Karpas-422 (cell line): ENCODE results near the gene P2RY2. TPM values are rescaled to one million over a fixed set of nuclear protein-coding genes. Genes with fewer than 3 reads are reported as not detected.
"Not testable (repeated sequence)": the region's sequence is repeated elsewhere in the genome, so short reads cannot be mapped to it uniquely, and the experiment has no call there.

Source experiments
- DNase-seq: peaks from one replicate; pipeline ENCODE4 v3.0.0-alpha.2; 2015
- H2AFZ ChIP-seq: fragments of 200-600 bp; sonication (generic); 2 replicates; pipeline ENCODE4 v1.6.1; 2014; ENCODE audit warnings: antibody characterized with exemption, low read length, mixed read lengths
- H3K27ac ChIP-seq: fragments of 200-600 bp; sonication (generic); 2 replicates; pipeline ENCODE4 v1.5.1; 2014; ENCODE audit warnings: mild to moderate bottlenecking, low read length, moderate library complexity
- H3K27me3 ChIP-seq: fragments of 200-600 bp; sonication (generic); 2 replicates; pipeline ENCODE4 v1.6.1; 2014; ENCODE audit warnings: low read length, mixed read lengths
- H3K36me3 ChIP-seq: fragments of 200-600 bp; sonication (generic); 2 replicates; pipeline ENCODE4 v1.6.1; 2014; ENCODE audit warnings: low read length, mixed read lengths; ENCODE audit not compliant: insufficient read depth
- H3K4me1 ChIP-seq: fragments of 200-600 bp; sonication (generic); 2 replicates; pipeline ENCODE4 v1.6.1; 2014; ENCODE audit warnings: mild to moderate bottlenecking, low read length, mixed read lengths
- H3K4me2 ChIP-seq: fragments of 200-600 bp; sonication (generic); 2 replicates; pipeline ENCODE4 v1.6.1; 2014; ENCODE audit warnings: low read length, low read depth, mild to moderate bottlenecking; ENCODE audit not compliant: poor library complexity, severe bottlenecking
- H3K4me3 ChIP-seq: fragments of 200-600 bp; sonication (generic); 2 replicates; pipeline ENCODE4 v1.5.1; 2014; ENCODE audit warnings: mild to moderate bottlenecking, antibody characterized with exemption, low read length, mixed read lengths
- H3K79me2 ChIP-seq: fragments of 200-600 bp; sonication (generic); 2 replicates; pipeline ENCODE4 v1.6.1; 2014; ENCODE audit warnings: mild to moderate bottlenecking, low read length, mixed read lengths
- H3K9ac ChIP-seq: fragments of 200-600 bp; sonication (generic); 2 replicates; pipeline ENCODE4 v1.6.0; 2014; ENCODE audit warnings: low read length
- H3K9me2 ChIP-seq: fragments of 200-600 bp; sonication (generic), shearing (Covaris generic); replicated peaks from 2 replicates; pipeline ENCODE4 v1.6.0; 2014; ENCODE audit warnings: mild to moderate bottlenecking, low read length, moderate library complexity; ENCODE audit not compliant: insufficient read depth
- H3K9me3 ChIP-seq: fragments of 300-700, 200-600 bp; sonication (generic); 2 replicates; pipeline ENCODE4 v1.6.1; 2014; ENCODE audit warnings: low read length, mixed read lengths
- H4K20me1 ChIP-seq: fragments of 200-600 bp; sonication (generic); 2 replicates; pipeline ENCODE4 v1.6.1; 2014; ENCODE audit warnings: mild to moderate bottlenecking, antibody characterized with exemption, low read length, low read depth; ENCODE audit not compliant: insufficient read depth
- total RNA-seq: library from RNA; depleted of rRNA; stranded (reverse); fragments of >200 nt; shearing (Covaris generic); gene quantifications from 2 replicates; pipeline ENCODE4 v1.2.3, GENCODE V29; 2014; ENCODE audit warnings: low replicate concordance

P2RY2 gene
- total RNA-seq, 1 experiment from 2014 or later = not detected

- Histone ChIP-seq H3K9me2 (no peaks in the 10 kb centered on the region), H3K27me3 (no peaks in the 10 kb centered on the region), H3K4me2 (no peak overlapping the region), H3K9ac (no peak overlapping the region), H3K4me3 (no peak overlapping the region), H3K27ac (no peak overlapping the region), H3K36me3 (no peaks in the 10 kb centered on the region), H3K79me2 (no peaks in the 10 kb centered on the region), H3K4me1 (no peaks in the 10 kb centered on the region), H3K9me3 (no peaks in the 10 kb centered on the region), H4K20me1 (no peaks in the 10 kb centered on the region), H2AFZ (no peak overlapping the region)
- DNase-seq = no peak
These were observed 22.7 kb upstream of the P2RY2 start for GRCh38 chr11:73195191-73196007.

GRCh38 chr11:73196576-73196975 lies 21.5 kb upstream of the P2RY2 start:
- no peak overlapping the region for H2AFZ ChIP-seq
- H3K27me3 ChIP-seq = no peaks in the 10 kb centered on the region
- H3K4me3 ChIP-seq = no peak overlapping the region
- H3K79me2 ChIP-seq = no peaks in the 10 kb centered on the region
- H3K9me2 ChIP-seq = no peaks in the 10 kb centered on the region
- no peaks in the 10 kb centered on the region for H3K4me1 ChIP-seq
- no peak overlapping the region for H3K4me2 ChIP-seq
- H3K9me3 ChIP-seq = no peaks in the 10 kb centered on the region
- no peak for DNase-seq
- H3K36me3 ChIP-seq = no peaks in the 10 kb centered on the region
- H3K9ac ChIP-seq = no peak overlapping the region
- no peak overlapping the region for H3K27ac ChIP-seq
- no peaks in the 10 kb centered on the region for H4K20me1 ChIP-seq

- H3K9me2 ChIP-seq = no peaks in the 10 kb centered on the region
- H2AFZ ChIP-seq = no peak overlapping the region
- no peaks in the 10 kb centered on the region for H3K27me3 ChIP-seq
- DNase-seq = no peak
- H4K20me1 ChIP-seq = no peaks in the 10 kb centered on the region
- no peak overlapping the region for H3K4me3 ChIP-seq
- H3K36me3 ChIP-seq = no peaks in the 10 kb centered on the region
- no peak overlapping the region for H3K4me2 ChIP-seq
- no peaks in the 10 kb centered on the region for H3K4me1 ChIP-seq
- no peak overlapping the region for H3K27ac ChIP-seq
- no peak overlapping the region for H3K9ac ChIP-seq
- no peaks in the 10 kb centered on the region for H3K9me3 ChIP-seq
- H3K79me2 ChIP-seq = no peaks in the 10 kb centered on the region
These were observed 20.7 kb upstream of the P2RY2 start for GRCh38 chr11:73197348-73197747.

- H3K27me3 ChIP-seq, H3K9me3 ChIP-seq, H3K27ac ChIP-seq, H3K4me1 ChIP-seq, DNase-seq, H3K9me2 ChIP-seq, H4K20me1 ChIP-seq, H3K9ac ChIP-seq, H2AFZ ChIP-seq, H3K4me2 ChIP-seq, H3K36me3 ChIP-seq, H3K79me2 ChIP-seq, H3K4me3 ChIP-seq: not testable (repeated sequence)
These were observed 20.3 kb upstream of the P2RY2 start for GRCh38 chr11:73197787-73198186.

- Histone ChIP-seq H3K27ac (no peak overlapping the region), H3K9me3 (no peaks in the 10 kb centered on the region), H3K4me3 (no peak overlapping the region), H3K9ac (no peak overlapping the region), H3K79me2 (no peaks in the 10 kb centered on the region), H3K4me1 (no peaks in the 10 kb centered on the region), H3K9me2 (no peaks in the 10 kb centered on the region), H2AFZ (no peak overlapping the region), H3K4me2 (no peak overlapping the region), H3K36me3 (no peaks in the 10 kb centered on the region), H3K27me3 (no peaks in the 10 kb centered on the region), H4K20me1 (no peaks in the 10 kb centered on the region)
- DNase-seq = no peak
These were observed 19.4 kb upstream of the P2RY2 start for GRCh38 chr11:73198677-73199076.

GRCh38 chr11:73199446-73199845 lies 18.6 kb upstream of the P2RY2 start:
- Histone ChIP-seq H3K27ac (no peak overlapping the region), H3K4me2 (no peak overlapping the region), H3K9me3 (no peaks in the 10 kb centered on the region), H3K4me3 (no peak overlapping the region), H3K9ac (no peak overlapping the region), H2AFZ (no peak overlapping the region), H3K79me2 (no peaks in the 10 kb centered on the region), H4K20me1 (no peaks in the 10 kb centered on the region), H3K27me3 (no peaks in the 10 kb centered on the region), H3K4me1 (no peaks in the 10 kb centered on the region), H3K9me2 (no peaks in the 10 kb centered on the region), H3K36me3 (no peaks in the 10 kb centered on the region)
- DNase-seq = no peak

- Histone ChIP-seq H3K36me3 (no peaks in the 10 kb centered on the region), H3K79me2 (no peaks in the 10 kb centered on the region), H3K9me2 (no peaks in the 10 kb centered on the region), H3K4me1 (no peaks in the 10 kb centered on the region), H3K27me3 (no peaks in the 10 kb centered on the region), H3K4me2 (no peak overlapping the region), H2AFZ (no peak overlapping the region), H4K20me1 (no peaks in the 10 kb centered on the region), H3K9me3 (no peaks in the 10 kb centered on the region), H3K9ac (no peak overlapping the region), H3K27ac (no peak overlapping the region), H3K4me3 (no peak overlapping the region)
- DNase-seq = no peak
These were observed 17.8 kb upstream of the P2RY2 start for GRCh38 chr11:73200256-73200655.

GRCh38 chr11:73201249-73201648 lies 16.8 kb upstream of the P2RY2 start:
- no peaks in the 10 kb centered on the region for H3K36me3 ChIP-seq
- H2AFZ ChIP-seq = no peak overlapping the region
- H3K27ac ChIP-seq = no peak overlapping the region
- no peaks in the 10 kb centered on the region for H4K20me1 ChIP-seq
- no peaks in the 10 kb centered on the region for H3K9me2 ChIP-seq
- no peaks in the 10 kb centered on the region for H3K4me1 ChIP-seq
- H3K4me3 ChIP-seq = no peak overlapping the region
- H3K9ac ChIP-seq = no peak overlapping the region
- H3K79me2 ChIP-seq = no peaks in the 10 kb centered on the region
- H3K4me2 ChIP-seq = no peak overlapping the region
- DNase-seq = no peak
- no peaks in the 10 kb centered on the region for H3K9me3 ChIP-seq
- H3K27me3 ChIP-seq = no peaks in the 10 kb centered on the region
